GM10248 (cell line): ENCODE results near the gene OVOL2.

Experiments
- CTCF ChIA-PET: fragments of 300-600 bp; sonication (Branson Sonifier 250); formaldehyde crosslinking; extraction: SDS; loops from one replicate; lab custom pipeline; 2021; ENCODE audit warnings: antibody characterized with exemption; lab: Yijun Ruan, JAX
- POLR2A ChIA-PET: fragments of 350-650 bp; sonication (Branson Sonifier 250); formaldehyde crosslinking; extraction: SDS; loops from one replicate; lab custom pipeline; 2020; ENCODE audit warnings: antibody characterized with exemption; lab: Yijun Ruan, JAX
- DNase-seq: peaks from one replicate; pipeline ENCODE4 v3.0.0; 2012; ENCODE audit errors: extremely low spot score
- CTCF ChIP-seq: IDR thresholded peaks from 2 replicates; pipeline ENCODE4 v1.5.1; 2012; ENCODE audit warnings: mild to moderate bottlenecking, low read depth; ENCODE audit errors: extremely low read depth, missing control alignments, control extremely low read depth

The OVOL2 gene

GRCh38 chr20:18077157-18077556, 19.4 kb upstream of the OVOL2 start:
- TF ChIP-seq CTCF, result no peak
- CTCF ChIA-PET, result no interaction called here
- POLR2A ChIA-PET, result no interaction called here
- DNase-seq, result no peak

- ChIA-PET CTCF (interaction anchor here (1.4 kb wide), 1 partner anchor 14 kb away, joined by 3 read pairs; no protein-coding TSS in a partner anchor), POLR2A (no interaction called here)
- DNase-seq, result no peak
- no peak for TF ChIP-seq CTCF
Measured at GRCh38 chr20:18072532-18072931, 14.8 kb upstream of the OVOL2 start.

GRCh38 chr20:18066421-18067333, 9.0 kb upstream of the OVOL2 start:
- ChIA-PET CTCF (no interaction called here), POLR2A (no interaction called here)
- TF ChIP-seq CTCF, result no peak
- DNase-seq, result no peak

GRCh38 chr20:18063676-18064075, 6.0 kb upstream of the OVOL2 start:
- CTCF ChIA-PET, result no interaction called here
- DNase-seq, result no peak
- no peak for TF ChIP-seq CTCF
- POLR2A ChIA-PET, result no interaction called here

- ChIA-PET POLR2A (no interaction called here), CTCF (no interaction called here)
- TF ChIP-seq CTCF, result no peak
- no peak for DNase-seq
Measured at GRCh38 chr20:18059603-18060002, 1.9 kb upstream of the OVOL2 start.

GRCh38 chr20:18058661-18059467, 1.1 kb upstream of the OVOL2 start:
- POLR2A ChIA-PET, result no interaction called here
- DNase-seq, result no peak

More at GRCh38 chr20:18058661-18059467, 1.1 kb upstream of the OVOL2 start:
- TF ChIP-seq CTCF, result no peak
- CTCF ChIA-PET, result no interaction called here
